Brain microvascular endothelial cell (primary cell): ENCODE results near the gene NKAIN4.

Source experiments
- DNase-seq: peaks from one replicate; pipeline ENCODE4 v3.0.0-alpha.2; 2020
- H3K27ac ChIP-seq: fragments of 250-450 bp; sonication (Bioruptor Pico); 2 replicates; pipeline ENCODE4 v1.5.1; 2020; ENCODE audit warnings: mild to moderate bottlenecking, moderate library complexity
- H3K27me3 ChIP-seq: fragments of 250-450 bp; sonication (Bioruptor Pico); replicated peaks from 2 replicates; pipeline ENCODE4 v1.5.1; 2020; ENCODE audit warnings: mild to moderate bottlenecking
- H3K36me3 ChIP-seq: fragments of 250-450 bp; sonication (Bioruptor Pico); replicated peaks from 2 replicates; pipeline ENCODE4 v1.5.1; 2020; ENCODE audit warnings: mild to moderate bottlenecking
- H3K4me3 ChIP-seq: 2 replicates; pipeline ENCODE4 v1.5.1; 2011; ENCODE audit warnings: low read depth, mild to moderate bottlenecking, control low read depth, low read length, moderate library complexity
- in situ Hi-C: cut with HindIII; loops from 2 replicates; pipeline ENCODE4 v1.10.0; 2017; ENCODE audit warnings: low sequenced_read_pairs, low pct_ligation_motif_present
- TF ChIP-seq, protein P1 (sequence below): IDR thresholded peaks from 2 replicates; pipeline ENCODE4 v1.5.1; 2011; ENCODE audit warnings: low read depth, mild to moderate bottlenecking, moderate library complexity, low read length, control low read depth, inconsistent platforms; ENCODE audit errors: missing control alignments

NKAIN4 gene

DNA sequence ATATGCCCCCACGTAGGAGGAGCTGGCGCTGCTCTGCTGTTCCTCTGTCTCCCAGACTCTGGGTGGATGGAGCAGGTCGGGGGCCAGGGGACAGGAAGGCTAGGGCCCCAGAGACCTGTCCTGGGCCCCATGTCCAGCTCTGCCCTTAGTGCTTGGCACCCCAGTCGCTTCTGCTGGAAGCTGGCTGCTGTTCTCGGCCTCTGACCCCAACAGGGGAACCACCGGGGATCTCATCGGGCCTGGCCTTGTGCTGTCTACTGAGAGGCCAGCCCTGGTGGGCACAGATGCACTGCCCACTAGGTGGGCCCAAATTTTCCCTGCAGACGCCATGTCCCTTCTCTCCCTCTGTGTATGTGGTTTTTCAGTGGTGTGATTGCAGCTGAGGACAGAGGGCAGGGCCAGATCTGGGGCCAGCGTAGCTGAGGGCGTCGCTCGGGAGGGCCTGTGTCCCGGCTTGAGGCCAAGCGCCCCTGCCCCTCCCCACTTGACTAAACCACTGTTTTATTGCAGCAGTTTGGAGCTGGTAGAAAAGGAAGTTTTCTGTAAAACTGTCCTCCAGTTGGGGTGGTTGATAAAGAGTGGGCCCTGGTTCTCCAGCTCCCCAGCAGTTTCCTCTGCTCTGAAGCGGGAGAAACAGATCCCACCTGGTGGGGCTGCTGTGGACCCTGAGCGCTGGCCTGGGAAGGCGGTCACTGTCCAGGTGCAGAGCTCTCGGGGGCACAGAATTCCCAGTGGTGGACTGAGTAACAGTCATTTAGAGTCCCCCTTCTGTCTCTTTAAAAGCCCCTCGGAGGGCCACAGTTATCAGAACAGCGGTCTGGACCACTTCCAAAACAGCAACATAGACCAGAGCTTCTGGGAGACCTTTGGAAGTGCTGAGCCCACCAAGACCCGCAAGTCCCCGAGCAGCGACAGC lies 32.8 kb upstream of the NKAIN4 start:
- Histone ChIP-seq H3K36me3 (peaks cover 71% of the 10 kb centered on the region), H3K27me3 (no peaks in the 10 kb centered on the region), H3K4me3 (no peak overlapping the region), H3K27ac (no peak overlapping the region)
- DNase-seq, result no peak
- TF ChIP-seq, protein P1, sequence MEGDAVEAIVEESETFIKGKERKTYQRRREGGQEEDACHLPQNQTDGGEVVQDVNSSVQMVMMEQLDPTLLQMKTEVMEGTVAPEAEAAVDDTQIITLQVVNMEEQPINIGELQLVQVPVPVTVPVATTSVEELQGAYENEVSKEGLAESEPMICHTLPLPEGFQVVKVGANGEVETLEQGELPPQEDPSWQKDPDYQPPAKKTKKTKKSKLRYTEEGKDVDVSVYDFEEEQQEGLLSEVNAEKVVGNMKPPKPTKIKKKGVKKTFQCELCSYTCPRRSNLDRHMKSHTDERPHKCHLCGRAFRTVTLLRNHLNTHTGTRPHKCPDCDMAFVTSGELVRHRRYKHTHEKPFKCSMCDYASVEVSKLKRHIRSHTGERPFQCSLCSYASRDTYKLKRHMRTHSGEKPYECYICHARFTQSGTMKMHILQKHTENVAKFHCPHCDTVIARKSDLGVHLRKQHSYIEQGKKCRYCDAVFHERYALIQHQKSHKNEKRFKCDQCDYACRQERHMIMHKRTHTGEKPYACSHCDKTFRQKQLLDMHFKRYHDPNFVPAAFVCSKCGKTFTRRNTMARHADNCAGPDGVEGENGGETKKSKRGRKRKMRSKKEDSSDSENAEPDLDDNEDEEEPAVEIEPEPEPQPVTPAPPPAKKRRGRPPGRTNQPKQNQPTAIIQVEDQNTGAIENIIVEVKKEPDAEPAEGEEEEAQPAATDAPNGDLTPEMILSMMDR, result no peak
- in situ Hi-C loops, result no loop called here

DNA sequence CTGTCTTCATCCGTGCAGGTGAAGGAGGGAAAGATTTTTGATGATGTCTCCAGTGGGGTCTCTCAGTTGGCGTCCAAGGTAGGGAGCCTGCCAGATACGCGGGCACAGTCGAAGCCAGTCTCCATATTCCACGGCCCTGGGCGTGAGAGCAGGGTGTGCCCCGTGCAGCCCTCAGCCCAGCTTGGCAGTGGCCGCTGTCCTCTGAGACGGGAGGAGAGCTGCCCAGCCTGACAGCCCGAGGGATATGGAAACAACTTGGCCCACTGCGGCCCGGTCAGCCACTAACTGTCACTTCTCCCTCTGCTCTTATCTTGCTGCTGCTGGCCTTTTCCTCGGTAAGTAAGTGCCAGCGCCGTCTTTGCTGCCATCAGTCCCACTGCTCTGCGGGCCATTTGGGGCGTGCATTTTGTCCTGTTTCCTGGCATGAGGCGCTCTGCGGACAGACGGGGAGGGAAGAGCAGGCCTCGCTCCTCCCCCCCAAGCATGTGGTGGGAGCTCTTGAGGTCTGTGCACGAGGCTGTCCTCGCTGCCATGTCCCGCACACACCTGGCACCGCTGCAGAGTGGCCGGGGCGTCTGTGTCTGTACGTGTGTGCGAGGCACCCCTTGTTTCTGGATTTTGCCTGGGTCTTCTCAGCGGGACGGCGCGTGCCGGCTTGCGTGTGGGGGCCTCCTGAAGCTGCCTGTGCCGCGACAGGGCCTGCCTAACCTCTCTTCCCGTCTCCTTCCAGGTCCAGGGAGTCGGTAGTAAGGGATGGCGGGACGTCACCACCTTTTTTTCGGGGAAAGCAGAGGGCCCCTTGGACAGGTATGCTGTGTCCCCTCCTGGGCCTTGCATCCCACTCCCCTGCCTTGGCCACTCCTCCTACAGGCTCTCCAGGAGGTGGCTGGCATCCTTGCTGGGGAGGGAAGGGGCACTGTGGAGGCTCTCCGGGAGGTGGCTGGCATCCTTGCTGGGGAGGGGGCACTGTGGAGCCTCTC lies 31.7 kb upstream of the NKAIN4 start:
- TF ChIP-seq, protein P1, result no peak
- in situ Hi-C loops, result no loop called here
- H3K27ac ChIP-seq, result no peak overlapping the region
- H3K4me3 ChIP-seq, result no peak overlapping the region
- H3K36me3 ChIP-seq, result peaks cover 83% of the 10 kb centered on the region
- no peak for DNase-seq
- H3K27me3 ChIP-seq, result no peaks in the 10 kb centered on the region

DNA sequence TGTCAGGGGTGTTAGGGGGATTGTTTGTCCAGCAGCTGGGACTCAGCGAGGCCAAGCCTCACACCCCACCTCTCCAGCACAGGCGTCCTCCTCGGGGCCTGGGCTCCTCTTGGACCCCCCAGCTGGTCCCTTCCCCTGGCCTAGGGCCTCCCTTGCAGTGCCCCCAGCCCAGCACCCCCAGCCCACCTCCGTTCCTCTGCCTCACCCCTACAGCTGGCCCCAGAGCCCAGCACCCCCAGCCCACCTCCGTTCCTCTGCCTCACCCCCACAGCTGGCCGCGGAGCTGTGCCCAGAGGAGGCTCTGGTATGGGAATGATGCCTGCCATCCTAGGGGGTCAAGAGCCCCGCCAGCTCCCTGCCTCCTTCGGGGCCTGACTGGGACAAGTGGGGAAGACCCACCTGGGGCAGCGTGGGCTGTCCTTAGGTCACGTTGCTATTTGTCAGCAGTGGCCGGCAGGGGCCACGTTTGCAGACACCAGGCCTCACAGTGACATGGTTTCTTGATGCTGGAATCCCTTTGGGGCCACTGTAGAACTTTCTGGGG lies 30.8 kb upstream of the NKAIN4 start:
- Histone ChIP-seq H3K36me3 (peaks cover 90% of the 10 kb centered on the region), H3K27ac (no peak overlapping the region), H3K27me3 (no peaks in the 10 kb centered on the region), H3K4me3 (no peak overlapping the region)
- TF ChIP-seq, protein P1, result no peak
- in situ Hi-C loops, result no loop called here
- DNase-seq, result no peak

DNA sequence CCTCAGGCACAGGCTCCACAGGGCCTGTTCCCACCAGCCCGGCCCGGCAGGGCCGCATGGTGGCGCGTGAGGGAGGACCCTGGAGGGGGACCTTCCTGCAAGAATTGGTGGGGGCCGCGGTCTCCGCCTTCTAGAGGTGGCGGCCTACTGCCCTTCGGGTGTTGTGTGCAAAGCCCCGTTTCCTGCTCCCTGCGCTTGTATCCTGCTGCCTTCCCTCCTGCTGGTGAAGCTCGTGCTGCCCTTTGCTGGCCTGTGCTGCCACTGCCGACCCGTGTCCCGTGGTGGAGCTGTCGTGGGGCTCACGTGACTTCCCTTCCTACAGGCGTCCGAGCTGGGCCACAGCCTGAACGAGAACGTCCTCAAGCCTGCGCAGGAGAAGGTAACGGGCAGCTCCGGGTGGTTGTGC lies 30.3 kb upstream of the NKAIN4 start:
- no peak overlapping the region for H3K27ac ChIP-seq
- in situ Hi-C loops, result no loop called here
- no peak for DNase-seq
- H3K27me3 ChIP-seq, result no peaks in the 10 kb centered on the region
- TF ChIP-seq, protein P1, result no peak
- peaks cover 92% of the 10 kb centered on the region for H3K36me3 ChIP-seq
- no peak overlapping the region for H3K4me3 ChIP-seq

DNA sequence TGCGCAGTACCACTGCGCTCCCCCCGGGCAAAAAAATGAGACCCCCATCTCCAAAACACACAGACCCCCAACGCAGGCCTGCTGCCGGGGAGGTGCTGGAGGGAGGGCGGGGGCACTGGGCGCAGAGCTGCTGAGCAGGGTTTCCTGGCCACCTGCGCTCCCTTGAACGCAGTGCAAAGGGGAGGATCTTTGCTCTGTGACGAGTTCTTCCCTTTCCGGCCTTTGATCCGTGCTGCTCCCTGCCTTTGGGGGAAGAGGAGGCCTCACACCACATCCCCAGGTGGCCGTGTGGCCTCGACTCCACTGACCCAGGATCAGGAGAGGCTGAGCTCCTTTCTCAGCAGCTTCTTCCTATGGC lies 29.8 kb upstream of the NKAIN4 start:
- in situ Hi-C loops, result no loop called here
- H3K36me3 ChIP-seq, result peaks cover 92% of the 10 kb centered on the region
- DNase-seq, result no peak
- no peak overlapping the region for H3K27ac ChIP-seq
- no peaks in the 10 kb centered on the region for H3K27me3 ChIP-seq
- TF ChIP-seq, protein P1, result no peak
- no peak overlapping the region for H3K4me3 ChIP-seq
